Kidney glomerular epithelial cell (primary cell): ENCODE measurements around the gene KIF25.
A peak's percentile ranks its signal among the peaks of the same experiment; 100 is the strongest.

Source experiments
- DNase-seq: peaks from one replicate; lab custom pipeline; 2025; lab: John Stamatoyannopoulos, UW

KIF25 gene

DNA sequence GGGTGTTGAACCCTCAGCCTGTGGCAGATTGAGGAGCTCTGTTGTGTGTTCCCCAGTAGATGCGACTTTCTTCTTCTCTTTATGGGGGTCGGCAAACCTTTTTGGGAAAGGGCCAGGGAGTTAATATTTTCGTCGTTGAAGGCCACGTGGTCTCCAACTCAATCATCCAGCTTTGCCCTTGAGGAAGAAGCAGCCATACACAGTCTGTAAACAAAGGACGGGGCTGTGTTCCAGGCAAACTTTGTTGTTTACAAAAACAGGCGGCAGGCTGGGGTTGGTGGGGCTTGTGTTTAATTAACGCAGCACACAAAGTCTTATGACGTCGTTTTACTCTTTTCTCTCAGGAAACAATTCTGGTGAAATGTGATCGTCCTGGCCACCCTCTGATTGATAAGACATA is 20.2 kb downstream of the KIF25 start:
- DNase-seq: no peak

DNA sequence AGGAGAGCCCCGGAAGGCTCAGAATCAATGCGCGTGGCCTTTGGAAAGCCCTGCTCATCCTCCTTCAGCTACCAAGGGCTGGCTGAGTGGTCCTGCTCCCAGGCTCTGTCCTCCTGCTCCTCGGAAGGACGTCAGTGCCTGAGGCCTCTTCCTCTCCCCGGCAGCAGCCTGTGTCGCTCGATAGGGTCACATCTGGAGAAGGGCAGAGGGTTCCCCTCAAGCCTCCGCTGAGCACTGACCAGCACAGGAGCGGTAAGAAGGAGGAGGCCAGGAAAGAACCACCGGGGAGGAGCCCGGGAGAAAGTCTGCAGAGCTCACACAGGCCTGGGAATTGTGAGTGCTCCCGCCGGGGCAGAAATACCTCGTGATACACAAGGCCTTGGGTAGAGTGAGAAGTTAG is 21.2 kb downstream of the KIF25 start:
- DNase-seq: no peak

DNA sequence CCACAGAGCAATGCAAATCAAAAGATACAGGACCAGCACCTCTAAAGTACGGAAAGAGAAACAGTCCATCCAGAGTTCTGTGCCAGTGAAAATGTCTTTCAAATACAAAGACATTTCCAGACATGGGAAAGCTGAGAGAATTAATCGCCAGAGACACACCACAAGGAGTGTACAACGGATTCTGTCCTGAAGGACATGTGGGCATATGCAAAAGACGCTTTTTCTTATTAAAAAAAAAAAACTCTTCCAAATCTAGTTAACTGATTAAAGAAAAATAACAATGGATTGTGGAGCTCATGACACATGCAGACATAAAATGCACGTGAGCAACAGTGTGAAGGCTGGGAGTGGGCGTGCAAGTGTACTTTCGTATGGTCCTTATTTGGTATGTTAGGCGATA is 22.8 kb downstream of the KIF25 start:
- DNase-seq: no peak

DNA sequence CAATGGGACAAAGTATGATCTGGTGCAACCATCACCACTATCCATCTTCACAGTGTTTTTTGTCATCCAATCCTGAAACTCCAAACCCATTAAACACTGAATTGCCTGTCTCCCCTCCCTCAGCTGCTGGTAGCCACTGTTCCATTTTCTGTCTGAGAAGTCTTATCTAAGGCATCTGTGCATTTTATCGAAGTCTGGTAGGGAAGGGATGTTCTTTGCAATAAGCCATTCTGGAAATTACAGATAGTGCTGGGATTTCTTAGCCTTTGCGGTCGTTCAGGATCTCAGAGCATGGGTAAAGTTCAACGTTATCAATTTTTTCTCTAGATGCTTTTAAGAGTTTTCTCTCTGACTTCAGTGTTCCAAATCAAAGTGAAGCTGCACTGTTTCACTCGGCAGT is 24.1 kb downstream of the KIF25 start:
- DNase-seq: no peak

DNA sequence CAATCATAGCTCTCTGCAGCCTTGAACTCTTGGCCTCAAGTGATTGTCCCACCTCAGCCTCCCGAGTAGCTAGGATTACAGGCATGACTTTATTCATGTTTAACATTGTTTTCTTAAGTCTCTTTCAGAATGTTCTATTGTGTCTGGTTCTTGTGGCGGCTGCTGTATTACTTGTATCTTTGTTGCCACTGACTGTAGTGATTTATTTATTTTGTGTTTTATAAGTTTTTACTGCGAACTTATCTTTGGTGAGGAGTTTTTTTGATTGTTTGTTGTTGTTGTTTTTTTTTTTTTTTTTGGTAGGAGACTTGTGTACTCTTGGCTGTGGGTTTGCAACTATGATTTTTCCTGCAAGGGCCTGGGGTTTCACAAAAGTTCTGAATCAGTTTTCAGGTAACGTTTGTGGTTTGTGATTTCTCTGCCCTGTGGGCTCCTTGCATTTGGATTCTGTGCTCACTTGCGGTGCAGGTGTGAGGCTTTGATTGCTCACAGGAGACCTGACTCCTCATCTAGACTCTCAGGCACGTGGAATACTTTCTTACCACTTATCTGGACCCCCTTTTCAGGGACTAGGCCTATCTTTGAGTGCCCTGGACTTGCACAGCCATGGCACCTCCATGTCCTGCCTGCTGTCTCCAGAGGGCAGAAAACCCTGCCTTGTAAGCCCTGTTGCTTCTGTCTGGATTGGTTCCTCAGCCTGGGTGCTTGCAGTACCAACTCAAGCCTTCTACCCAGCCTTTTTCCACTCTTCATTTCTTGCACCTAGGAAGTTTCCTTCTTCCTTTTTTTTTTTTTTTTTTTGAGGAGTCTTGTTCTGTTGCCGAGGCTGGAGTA is 25.2 kb downstream of the KIF25 start:
- no peak for DNase-seq

DNA sequence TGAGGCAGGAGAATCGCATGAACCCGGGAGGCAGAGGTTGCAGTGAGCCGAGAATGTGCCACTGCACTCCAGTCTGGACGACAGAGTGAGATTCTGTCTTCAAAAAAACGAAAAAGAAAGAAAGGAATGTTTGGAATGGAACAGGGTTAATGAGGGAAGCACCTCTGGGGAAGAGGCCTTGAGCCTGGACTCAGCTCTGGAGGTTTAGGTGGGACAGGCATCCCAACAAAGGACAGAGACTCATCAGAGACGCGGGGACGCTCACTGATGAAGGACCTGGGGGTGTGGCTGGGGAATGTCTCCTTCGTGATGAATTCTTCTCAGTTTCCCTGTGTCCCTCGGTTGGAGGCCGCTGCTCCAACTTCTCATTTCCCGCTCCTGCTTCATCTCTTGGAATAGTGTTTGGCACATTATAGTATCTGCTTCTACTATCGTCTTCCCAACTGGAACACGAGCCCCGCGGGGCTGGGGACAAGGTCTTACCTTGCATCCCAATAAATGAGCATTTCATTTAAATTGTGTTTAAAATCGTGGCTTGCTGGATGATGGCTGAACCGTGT is 27.6 kb downstream of the KIF25 start:
- DNase-seq: no peak

DNA sequence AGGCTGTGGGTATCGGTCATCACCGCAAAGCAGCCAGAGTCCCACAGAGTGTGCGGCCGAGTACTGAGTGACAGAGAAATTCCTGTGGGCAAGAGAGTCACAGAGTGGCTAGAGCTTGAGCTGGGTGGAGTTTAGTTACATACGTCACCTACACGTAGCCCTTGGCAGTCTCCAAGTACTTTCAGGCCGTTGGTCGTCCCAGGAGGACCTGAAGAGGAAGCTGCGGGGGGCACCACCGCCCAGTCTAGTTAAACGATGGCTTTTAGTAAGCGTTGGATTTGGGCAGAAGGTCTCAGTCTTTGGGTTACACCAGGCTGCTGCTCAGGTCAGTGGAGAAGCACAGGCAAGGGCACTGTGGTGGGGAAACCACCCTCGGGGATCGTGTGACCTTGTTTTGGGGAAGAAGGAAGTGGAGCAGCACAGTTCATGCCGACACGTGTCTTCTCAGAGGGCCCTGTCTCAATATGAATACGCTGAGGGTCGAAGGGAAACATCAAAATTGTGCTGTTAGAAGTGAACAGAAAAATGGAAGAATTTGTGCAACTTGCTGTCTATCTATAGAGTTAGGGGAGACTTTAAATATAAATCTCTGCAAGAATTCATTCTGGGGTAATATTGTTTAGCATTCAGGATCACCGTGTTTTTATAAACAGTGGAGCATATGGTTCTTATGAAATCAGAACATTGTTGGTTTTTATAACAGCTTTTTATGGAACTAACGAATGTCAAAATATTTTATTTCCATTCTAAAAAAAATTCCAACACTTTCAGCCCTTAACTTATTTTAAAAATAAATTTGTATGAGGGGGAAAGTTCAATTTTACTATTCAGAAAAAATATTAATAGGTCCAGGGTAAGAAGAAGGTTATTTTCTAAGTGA is 28.6 kb downstream of the KIF25 start:
- DNase-seq: no peak

DNA sequence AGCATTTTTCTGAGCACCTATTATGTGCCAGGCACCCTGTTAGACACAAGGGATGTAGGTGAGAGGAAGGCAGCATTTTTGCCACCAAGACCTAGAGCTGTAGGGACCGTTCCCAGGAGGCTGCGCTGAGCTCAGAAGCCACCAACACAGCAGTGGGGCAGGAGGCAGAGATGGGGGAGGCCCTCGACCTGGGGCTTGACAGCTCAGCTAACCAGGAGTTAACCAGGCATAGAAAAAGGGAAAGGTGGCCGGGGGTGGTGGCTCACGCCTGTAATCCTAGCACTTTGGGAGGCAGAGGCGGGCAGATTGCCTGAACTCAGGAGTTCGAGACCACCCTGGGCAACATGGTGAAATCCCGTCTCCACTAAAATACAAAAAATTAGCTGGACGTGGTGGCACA is 29.5 kb downstream of the KIF25 start:
- no peak for DNase-seq

DNA sequence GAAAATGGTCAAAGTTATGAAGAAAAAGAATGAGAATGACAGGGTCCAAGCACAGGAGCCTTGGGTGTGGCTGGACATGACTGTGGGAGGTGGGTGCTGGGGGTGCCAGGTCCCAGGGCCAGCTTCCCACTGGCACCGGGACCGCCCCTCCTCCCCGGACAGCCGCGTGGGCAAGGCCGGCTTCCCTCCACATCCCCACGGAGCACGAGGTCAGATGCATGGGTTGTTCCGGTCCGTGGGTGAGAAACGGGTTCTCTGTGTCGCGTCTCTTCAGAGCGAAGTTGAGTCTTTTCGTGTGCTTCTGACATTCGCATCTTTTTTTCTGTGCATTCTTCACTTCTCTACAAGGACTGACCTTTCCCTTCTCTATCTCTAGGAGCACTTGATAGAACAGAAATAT is 30.1 kb downstream of the KIF25 start:
- DNase-seq: no peak

DNA sequence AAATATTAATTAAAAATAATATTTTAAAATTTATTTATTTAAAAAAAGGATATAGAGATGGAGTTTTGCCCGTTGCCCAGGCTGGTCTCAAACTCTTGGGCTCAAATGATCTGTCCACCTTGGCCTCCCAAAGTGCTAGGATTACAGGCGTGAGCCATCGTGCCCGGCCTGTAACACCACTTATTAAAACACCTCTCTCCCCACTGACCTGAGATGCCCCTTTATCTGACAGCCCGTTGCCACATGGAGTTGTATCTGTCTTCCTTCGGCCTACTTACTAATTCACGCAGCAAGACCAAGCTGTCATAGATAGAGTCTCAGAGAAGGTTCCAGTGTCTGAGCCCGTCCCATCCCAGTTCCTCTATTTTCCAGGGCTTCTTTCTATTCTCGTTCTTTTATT is 30.7 kb downstream of the KIF25 start:
- DNase-seq: no peak

DNA sequence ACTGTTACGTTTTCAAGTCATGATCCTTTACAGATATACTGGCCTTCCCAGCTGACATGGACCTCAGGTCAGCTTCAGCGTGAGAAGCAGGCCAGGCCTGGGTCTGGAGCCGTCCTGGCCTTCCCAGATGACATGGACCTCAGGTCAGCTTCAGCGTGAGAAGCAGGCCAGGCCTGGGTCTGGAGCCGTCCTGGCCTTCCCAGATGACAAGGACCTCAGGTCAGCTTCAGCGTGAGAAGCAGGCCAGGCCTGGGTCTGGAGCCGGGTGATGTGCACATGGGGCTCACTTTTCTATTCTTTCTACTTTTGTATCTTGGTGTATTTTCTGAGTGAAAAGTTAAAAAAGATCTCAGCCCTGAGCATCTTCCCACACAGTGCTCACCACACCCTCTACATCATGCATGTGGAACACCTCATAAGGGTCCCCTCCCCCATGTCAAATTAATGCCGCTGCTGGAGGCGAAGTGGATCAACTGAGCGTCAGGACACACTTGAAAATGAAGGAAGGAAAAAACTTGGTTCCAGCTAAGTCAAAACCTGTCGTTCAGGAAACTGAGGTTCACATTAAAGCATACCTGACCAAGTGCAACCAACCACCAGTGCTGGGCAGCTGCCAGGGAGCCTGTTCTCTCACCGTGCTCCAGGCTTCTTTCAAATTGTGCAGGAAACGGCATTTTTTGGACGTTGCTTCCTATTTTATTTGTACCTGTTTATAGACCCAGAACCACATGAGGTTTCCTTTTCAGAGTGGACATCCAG is 32.2 kb downstream of the KIF25 start:
- DNase-seq: no peak

DNA sequence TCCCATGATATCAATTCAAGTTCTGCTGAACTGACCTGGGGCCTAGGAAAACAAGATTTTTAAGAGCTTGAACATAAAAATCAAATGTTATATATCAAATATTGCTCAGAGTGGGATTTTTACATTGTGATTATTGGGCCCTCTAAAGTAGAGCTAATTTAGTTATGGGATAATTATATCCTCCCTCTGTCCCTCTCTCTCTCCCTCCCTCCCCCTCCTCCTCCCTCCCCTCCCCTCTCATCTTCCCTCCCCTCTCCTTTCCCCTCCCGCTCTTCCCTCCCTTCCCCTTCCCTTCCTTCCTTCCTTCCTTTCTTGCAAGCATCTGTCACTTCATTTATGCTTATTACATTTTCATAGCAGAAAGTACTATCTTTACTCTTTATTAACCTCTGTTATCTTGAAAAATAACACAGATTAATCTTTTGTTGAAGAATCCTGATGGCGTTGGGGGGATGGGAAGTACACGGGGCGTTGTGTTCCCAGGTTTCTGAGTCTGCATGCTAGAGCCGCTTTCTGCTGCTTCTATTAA is 32.8 kb downstream of the KIF25 start:
- DNase-seq: no peak

DNA sequence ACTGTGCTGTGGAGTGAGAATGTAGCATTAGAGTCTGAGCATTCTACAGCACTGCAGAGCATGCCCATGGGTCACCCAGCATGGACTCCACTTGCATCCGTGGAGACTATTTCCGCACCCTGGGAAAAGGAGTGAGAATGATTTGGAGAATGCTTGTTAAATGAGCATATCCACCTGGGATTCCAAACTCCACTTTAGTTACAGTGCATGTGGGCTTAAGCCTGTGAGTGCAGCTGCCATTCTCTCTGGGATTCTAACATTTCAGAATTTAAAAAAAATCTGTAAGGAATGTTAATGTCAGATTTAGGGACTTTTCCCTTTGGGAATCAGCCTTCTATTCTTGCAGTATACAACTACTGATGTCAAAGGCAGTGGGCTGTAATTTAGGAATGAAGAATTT is 33.4 kb downstream of the KIF25 start:
- DNase-seq: no peak

DNA sequence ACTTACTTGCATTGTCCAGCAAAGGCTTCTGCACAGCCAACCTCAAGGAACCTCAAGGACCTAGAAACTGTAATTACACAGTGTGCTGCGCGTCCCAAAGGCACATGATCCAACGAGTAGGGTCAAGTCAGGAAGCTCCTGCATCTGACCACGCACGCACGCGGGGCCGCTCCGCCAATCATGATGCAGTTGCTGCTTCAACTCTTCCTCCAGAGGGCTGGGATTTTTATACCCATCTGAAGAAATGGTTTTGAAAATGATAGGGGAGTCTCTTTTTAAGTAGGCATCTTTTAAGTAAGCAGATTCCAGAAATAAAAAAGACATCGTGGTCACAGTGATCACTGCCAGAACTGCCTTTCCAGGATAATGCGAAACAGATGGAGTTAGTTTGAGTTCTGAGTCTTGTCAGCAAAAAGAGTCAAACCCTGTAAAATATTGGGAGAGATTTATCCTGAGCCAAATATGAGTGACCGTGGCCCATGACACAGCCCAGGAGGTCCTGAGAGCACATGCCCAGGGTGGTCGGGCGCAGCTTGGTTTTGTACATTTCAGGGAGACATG is 34.0 kb downstream of the KIF25 start:
- DNase-seq: no peak

DNA sequence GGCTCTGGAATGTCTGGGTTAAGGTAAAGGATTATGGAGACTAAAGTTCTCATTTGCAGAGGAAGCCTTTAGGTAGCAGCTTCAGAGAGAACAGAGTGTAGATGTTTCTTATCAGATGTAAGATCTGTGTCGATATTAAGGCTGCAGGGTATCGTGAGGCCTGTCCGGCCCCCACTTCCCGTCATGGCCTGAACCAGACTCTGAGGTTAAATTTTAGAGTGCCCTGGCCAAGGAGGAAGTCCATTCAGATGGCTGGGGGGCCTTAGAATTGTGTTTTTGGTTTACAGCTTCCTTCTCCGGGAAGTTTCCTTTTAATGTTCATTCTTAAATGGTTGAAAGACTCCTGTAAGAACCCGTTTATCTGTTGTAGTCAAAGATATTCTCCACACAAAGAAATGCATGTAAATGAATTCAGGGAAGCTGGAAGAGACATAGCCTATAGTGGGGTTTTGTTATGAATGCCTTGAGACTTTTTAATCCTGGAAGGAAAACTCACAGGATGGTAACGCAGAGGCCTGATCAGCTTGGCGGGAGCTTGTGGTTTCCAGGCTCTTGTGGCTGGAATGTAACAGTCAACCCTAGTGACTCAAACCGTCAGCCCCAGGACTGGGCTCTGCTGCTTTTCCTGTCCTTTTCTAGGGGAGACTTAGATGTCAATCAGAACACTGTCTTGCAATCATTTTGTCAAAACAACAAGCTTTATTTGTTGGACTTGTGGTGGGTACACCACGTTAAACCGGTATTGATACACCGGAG is 34.7 kb downstream of the KIF25 start:
- DNase-seq: peak; percentile 29

DNA sequence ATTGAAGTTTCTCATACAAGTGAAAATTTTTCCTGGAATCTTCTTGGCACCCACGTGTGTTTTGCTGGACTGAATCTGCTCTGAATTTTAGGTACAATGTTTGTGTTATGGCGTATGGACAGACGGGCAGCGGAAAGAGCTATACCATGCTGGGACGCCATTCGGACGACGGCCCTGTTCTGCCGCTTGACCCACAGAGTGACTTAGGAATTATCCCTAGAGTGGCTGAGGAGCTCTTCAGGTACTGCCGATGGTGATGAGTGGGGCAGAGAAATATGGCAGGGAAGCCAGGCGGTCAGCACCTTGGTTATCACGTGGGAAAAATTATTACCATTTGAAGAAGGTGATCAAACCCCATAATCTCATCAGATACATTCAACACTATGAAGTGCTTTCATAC is 36.3 kb downstream of the KIF25 start:
- no peak for DNase-seq

DNA sequence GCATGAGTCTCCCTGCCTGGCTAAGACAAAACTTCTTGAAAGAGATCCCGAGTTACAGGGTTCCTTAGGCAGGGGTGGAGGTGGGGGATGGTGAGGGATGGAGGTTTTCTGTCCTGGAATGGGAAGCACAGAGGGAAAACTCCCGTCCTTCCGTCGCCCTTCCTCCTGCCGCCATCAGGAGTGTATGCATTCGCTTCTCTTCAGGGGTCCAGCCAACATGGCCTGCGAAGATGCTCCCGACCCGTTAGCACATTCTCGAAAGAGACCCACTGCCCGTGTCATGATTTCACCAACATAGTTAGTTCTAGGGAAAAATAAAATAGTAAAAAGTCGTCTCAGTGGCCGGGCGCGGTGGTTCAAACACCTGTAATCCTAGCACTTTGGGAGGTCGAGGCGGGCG is 37.1 kb downstream of the KIF25 start:
- no peak for DNase-seq

DNA sequence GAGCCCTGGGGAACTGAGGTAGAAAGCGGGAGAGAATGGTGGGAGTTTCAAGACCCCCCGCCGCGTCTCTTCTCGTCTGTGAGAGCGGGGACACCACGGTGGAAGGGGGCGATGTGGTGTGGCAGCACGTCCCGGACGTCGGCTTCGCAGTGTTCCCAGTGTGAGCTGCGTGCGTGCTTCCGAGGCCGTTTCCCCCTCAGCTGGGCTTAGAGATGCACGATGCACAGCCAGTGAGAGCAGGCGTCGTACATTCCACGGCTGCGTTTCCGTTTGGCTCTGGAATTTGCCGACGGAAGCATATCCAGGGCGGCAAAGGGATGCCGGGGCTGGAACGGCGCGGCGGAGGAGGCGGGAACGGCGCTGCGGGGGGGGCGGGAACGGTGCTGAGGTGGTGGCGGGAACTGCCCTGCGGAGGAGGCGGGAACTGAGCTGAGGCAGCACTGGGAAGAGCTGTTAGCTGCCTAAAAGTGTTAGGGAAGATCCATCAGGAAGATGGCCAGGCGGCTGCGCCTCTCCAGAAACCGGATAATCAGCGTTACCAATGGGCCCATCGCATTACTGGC is 37.7 kb downstream of the KIF25 start:
- peak; percentile 26 for DNase-seq

DNA sequence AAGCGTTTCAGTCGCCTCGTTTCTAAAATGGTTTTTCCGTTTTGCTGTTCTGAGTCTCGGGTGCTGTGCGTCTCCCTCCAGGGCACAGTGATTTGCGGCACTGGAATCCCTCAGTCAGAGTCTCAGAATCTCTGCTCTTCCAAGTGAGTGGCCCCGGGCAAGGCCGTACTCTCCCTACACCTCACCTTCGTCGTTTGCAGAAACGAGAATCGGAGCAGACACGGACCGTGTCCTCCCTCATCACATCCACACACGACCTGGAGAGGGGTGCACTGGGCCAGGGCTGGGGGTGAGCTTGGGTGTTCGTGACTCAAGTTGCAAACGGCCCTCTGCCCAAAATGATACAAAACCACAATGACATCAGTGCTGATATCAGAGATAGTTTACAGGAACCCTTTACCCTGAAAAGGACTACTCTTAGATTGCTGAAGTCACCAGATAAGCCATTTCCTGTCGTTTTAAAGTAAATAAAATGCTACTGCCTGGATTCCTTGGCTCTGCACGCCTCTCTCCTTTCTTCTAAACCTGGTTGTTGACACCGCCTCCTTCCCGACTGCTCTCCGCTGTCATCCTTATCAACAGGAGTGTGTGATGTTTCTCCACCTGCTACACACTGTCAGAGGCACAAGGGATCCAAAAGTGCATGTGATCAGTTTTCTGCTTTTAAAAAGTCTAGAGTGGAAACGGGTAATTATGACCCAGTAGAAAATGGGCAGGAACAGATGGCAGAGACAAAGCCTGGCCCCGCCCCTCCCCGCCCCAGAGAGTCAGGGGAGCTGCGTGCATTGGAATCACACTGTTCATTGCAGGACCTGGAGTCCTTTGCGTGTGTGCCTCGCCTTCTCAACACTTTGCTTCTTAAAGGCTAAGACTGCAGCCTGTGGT is 38.4 kb downstream of the KIF25 start:
- DNase-seq: no peak

DNA sequence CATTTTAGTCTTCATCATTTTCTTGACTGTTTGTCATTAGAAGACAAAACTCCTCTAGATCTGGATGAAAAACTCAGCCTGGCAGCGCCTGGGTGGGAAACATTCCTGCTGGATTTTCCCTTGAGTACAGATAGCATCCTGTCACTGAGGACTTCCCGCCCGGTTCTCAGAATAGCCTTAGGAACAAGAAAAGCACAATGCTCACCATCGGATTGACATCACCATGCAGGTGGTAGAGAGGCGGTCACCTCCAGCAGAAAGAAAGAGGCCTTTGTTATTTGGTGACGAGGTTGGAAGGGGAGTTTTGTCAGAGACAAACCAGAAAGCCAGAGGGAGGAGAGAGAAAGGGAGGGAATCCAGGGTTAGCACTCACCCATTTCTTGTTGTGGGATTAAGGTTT is 39.8 kb downstream of the KIF25 start:
- DNase-seq: no peak
